PC-9 (cell line): Measurements from ENCODE around the gene STK39.

Experiments
- EZH2 ChIP-seq: fragments of 200-600 bp; sonication (generic); IDR thresholded peaks from 2 replicates; pipeline ENCODE4 v1.8.0; 2017; ENCODE audit warnings: antibody characterized with exemption, low read depth
- TF ChIP-seq, protein P1 (sequence below): fragments of 200-600 bp; sonication (generic); conservative IDR thresholded peaks from 2 replicates; pipeline ENCODE4 v1.6.1; 2017; ENCODE audit warnings: mixed run types, antibody characterized with exemption, mild to moderate bottlenecking, moderate library complexity

DNA sequence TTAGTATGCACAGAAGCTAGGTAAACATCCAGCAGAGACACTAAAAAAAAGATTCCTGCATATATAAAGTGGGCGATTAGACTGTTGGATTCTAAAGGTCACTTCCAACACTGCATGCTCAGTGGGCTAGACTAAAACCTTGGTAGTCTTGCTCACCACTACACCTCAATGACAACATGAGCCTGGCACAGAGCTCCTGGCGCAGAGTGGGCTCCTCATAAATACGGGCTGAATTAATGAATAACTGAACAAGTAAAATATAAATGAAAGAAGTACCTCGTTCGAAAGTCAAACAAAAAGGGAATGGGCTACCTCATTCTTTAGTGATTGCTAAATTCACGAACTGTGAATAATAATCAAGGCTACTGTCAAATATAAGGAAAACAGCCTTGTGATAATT is 185.3 kb downstream of the STK39 start:
- TF ChIP-seq, protein P1, sequence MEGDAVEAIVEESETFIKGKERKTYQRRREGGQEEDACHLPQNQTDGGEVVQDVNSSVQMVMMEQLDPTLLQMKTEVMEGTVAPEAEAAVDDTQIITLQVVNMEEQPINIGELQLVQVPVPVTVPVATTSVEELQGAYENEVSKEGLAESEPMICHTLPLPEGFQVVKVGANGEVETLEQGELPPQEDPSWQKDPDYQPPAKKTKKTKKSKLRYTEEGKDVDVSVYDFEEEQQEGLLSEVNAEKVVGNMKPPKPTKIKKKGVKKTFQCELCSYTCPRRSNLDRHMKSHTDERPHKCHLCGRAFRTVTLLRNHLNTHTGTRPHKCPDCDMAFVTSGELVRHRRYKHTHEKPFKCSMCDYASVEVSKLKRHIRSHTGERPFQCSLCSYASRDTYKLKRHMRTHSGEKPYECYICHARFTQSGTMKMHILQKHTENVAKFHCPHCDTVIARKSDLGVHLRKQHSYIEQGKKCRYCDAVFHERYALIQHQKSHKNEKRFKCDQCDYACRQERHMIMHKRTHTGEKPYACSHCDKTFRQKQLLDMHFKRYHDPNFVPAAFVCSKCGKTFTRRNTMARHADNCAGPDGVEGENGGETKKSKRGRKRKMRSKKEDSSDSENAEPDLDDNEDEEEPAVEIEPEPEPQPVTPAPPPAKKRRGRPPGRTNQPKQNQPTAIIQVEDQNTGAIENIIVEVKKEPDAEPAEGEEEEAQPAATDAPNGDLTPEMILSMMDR = no peak
- TF ChIP-seq EZH2 = no peak
